NCI-H460 (cell line): ENCODE data around the gene SPTBN4. TPM values are rescaled to one million over a fixed set of nuclear protein-coding genes. Genes with fewer than 3 reads are reported as not detected.
A peak's percentile ranks its signal among the peaks of the same experiment; 100 is the strongest.
"Not testable (repeated sequence)": the region's sequence is repeated elsewhere in the genome, so short reads cannot be mapped to it uniquely, and the experiment has no call there.

Experiments used
- DNase-seq: peaks from one replicate; pipeline ENCODE4 v3.0.0-alpha.2; 2016; ENCODE audit warnings: low read depth; ENCODE audit errors: extremely low read depth
- total RNA-seq: library from RNA; depleted of rRNA; stranded (reverse); fragments of >200 nt; shearing (Covaris generic); gene quantifications from 2 replicates; pipeline ENCODE4 v1.2.3, GENCODE V29; 2014

Gene SPTBN4
- total RNA-seq, 1 experiment from 2014 or later, result 0.82 TPM

DNA sequence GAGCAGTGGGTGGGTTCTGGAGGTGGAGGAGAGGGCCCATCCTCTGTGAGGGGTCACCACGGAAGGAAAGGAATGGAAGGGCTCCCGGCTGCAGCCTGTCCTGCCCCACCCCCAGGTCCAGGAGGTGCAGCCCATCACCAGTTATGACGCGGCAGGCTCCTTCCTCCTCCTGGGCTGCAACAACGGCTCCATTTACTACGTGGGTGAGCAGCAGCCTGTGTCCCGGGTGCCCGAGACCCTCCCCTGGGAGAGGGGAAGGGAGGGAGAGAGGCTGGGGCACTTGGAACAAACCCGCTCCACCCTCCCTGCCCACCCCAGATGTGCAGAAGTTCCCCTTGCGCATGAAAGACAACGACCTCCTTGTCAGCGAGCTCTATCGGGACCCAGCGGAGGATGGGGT lies 116.5 kb downstream of the SPTBN4 start:
- no peak for DNase-seq

- DNase-seq, result no peak
Measured at GRCh38 chr19:40584007-40584406, 117.2 kb downstream of the SPTBN4 start.

DNA sequence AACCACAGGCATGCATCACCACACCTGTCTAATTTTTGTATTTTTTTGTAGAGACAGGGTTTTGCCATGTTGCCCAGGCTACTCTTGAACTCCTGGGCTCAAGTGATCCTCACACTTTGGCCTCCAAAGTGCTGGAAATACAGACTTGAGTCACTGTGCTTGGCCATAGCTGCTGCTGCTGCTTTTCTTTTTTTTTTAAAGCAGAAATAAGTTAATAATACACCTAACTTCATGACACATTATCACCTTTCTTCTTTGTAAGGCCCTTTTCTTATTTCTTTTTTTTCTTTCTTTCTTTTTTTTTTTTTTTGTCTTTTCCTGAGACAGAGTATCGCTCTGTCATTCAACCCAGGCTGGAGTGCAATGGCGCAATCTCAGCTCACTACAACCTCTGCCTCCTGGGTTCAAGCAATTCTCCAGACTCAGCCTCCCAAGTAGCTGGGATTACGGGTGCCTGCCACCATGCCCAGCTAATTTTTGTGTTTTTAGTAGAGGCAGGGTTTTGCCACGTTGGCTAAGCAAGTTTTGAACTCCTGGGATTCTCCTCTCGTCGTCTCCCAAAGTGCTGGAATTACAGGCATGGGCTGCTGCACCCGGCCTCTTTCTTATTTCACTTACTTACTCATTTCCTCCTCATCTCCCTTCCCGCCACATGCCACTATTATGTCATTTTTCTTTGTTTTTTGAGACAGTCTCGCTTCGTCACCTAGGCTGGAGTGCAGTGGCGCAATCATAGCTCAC lies 118.6 kb downstream of the SPTBN4 start:
- no peak for DNase-seq

DNA sequence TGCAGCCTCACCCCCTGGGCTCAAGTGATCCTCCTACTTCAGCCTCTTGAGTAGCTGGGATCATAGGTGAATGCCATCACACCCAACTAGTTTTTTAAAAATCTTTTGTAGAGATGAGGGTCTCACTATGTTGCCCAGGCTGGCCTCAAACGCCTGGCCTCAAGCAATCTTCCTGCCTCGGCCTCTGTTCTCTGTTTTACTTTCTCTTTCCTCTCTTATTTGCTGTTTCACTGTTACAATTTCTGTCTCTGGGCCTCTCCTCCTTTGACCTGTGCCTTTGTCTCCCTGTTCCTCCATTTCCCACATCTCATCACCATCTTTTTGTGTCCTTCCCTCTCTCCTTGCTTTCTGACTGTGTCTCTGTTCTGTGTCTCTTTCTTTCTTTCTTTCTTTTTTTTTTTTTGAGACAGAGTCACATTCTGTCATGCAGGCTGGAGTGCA lies 119.2 kb downstream of the SPTBN4 start:
- DNase-seq, result no peak

- no peak for DNase-seq
Measured at GRCh38 chr19:40586611-40587010, 119.8 kb downstream of the SPTBN4 start.

- no peak for DNase-seq
Measured at GRCh38 chr19:40588110-40588854, 121.5 kb downstream of the SPTBN4 start.

DNA sequence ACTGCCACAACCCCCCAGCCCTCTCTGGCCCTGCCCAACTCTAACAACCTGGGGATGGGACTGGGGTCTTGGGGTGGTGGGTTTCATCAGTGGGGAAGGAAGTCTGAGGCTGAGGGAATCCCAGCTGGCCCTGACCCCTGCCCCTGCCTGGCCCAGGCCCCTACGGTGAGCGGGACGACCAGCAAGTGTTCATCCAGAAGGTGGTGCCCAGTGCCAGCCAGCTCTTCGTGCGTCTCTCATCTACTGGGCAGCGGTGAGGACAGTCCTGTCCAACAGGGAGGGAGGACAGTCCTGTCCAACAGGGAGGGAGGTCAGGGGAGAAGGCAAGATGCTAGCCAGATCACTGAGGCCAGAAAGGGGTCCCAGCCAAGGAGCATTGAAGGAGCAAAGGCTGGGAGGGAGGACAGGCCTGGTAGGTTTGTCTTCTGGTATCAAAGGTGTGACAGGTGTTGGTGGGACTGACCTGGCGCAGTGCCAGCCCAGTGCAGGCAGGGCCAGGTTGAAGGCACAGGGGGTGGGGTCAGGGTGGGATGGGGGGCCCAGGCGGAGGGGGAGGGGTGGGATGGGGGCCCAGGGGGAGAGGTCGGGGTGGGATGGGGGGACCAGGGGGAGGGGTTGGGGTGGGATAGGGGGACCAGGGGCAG lies 122.2 kb downstream of the SPTBN4 start:
- no peak for DNase-seq

- no peak for DNase-seq
Measured at GRCh38 chr19:40589591-40590429, 123.0 kb downstream of the SPTBN4 start.

DNA sequence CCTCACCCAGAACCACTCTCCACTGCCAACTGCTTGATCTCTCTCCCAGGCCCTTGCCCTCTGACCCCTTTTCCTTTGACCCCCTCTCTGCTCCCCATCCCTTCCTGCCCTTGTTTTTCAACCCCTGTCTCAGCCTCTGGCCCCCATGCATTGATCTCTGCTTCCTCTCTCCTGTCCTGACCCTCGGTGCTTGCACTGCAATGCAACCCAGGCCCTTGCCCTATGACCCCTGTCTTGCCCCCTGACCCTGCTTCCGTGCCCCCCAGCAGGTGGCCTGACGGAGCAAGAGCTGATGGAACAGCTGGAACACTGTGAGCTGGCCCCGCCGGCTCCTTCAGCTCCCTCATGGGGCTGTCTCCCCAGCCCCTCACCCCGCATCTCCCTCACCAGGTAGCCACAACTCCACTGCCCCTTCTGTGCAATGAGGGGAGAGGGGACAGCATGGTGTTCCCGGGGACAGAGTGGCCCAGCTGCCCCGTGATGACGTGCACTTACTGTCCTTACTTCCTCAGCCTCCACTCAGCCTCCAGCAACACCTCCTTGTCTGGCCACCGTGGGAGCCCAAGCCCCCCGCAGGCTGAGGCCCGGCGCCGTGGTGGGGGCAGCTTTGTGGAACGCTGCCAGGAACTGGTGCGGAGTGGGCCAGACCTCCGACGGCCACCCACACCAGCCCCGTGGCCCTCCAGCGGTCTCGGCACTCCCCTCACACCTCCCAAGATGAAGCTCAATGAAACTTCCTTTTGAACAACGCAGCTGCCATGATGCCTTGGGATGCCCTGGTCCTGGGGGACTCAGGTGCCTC lies 123.9 kb downstream of the SPTBN4 start:
- DNase-seq, result no peak

DNA sequence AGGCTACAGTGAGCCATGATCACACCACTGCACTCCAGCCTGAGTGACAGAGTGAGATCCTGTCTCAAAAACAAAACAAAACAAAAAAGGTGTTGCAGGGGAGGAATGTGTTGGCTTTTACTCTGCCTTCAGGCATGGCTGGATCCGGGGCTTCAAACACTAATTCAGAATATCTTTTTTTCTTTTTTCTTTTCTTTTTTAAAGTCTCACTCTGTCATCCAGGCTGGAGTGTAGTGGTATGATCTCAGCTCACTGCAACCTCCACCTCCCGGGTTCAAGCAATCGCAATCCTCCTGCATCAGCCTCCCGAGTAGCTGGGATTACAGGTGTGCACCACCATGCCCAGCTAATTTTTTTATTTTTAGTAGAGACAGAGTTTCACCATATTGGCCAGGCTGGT lies 124.9 kb downstream of the SPTBN4 start:
- not testable (repeated sequence) for DNase-seq

GRCh38 chr19:40592170-40592569 lies 125.4 kb downstream of the SPTBN4 start:
- no peak for DNase-seq

GRCh38 chr19:40594255-40594654 lies 127.5 kb downstream of the SPTBN4 start:
- DNase-seq, result no peak

DNA sequence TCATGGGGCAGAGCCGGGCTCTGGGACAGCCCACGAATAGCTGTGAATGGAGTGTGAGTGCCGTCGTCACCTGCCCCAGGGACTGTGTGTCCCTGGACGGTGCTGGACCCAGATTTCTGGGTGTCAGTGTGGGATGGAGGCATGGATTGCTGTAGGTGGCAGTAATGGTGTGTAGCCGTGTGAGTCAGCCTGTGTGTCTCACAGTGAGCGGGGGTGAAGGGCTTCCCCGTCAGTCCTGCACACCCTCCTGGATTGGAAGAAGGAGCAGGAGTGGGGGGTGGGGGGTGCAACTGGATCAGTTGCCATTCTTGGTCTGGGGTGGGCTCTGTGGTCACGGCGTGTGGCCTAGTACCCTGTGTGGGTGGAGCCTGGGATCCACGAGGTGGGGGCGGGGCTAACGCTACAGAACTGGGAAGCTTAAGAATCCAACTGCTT lies 127.9 kb downstream of the SPTBN4 start:
- DNase-seq, result no peak

DNA sequence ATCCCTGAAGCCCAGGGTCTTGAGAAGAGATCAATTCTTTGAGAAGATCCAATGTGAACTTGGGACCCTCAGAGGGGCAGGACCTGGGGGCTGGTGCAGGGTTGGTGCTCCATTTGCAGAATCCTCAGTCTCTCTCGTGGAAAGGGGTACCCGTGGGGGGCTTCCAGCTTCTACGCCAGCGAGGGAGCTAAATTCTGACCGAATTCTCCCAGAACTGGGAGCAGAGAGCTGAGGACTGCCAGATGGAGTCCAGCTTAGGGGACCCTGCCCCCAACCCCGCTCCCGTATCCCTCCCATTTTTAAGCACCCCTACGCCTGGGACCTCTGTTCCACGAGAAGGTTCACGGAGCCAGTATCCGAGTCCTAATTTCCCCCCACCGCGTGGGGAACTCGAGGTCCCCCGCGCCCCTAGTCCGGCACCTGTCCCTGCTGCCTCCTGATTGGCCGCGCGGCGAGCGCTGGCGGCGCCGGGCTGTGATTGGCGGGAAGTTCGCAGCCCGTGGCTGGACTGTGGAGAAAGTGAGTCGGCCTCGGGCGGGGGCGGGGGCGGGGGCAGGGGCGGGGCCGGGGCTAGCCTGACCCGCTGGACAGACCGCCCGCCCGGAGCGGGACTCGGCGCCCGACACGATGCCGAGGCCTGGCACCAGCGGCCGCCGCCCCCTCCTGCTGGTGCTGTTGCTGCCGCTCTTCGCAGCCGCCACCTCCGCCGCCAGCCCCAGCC lies 130.0 kb downstream of the SPTBN4 start:
- DNase-seq, result peak; percentile 57

GRCh38 chr19:40597329-40597838 lies 130.6 kb downstream of the SPTBN4 start:
- DNase-seq, result no peak

DNA sequence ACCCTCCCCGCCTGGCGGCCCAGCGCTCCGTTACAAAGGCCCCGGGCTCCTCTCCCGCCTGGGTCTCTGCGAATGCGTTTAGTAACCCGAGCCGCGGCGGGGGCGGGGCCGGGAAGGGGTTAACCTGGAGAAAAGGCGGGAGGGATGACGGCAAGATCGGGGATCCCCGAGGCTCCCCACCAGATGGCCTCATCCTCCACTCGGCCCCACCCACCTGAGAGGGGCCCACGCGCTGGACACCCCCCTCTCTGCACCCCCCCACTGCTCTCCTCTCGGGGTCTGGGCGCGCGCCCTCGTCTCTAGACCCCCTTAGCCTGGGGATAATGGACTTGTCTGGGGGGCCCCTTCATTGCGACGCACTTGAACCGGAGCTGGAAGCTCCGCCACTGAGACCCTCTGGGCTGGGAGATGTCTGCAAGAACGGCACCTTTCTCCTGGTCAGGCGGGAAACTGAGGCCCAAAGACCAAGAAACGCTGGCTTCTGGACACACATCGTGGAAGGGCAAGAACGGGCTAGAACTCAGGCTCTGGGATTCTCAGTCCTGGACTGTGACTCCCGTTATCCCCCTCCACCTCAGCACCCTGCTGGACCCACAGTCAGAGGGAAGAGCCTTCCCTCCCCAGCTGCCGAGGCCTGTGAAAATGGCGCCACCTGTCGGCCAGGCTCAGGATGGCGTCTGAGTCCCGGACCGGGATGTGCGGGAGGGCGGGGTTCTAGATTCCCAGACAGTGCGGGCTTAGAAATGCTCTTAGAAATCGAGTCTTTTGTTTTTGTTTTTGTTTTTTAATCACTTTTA lies 131.5 kb downstream of the SPTBN4 start:
- peak; percentile 81 for DNase-seq

DNA sequence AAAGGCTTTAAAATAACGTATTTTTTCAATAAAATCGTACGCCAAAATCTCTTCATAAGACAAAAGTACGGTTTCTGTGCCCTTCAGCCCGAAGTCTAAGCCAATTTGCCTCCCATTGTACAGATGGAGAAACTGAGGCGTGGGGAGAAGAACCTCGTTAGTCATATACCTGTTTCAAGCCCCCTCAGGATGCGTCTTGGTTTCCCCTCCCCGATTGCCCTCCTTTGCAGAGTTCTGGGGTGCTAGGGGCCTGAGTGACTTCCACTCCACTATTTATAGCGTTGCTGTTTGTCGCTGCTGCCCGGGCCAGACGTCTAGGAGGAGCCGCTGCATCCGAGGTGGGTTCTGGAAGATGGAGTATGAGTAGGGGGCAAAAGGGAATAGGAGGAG lies 132.1 kb downstream of the SPTBN4 start:
- no peak for DNase-seq

GRCh38 chr19:40599331-40599901 lies 132.6 kb downstream of the SPTBN4 start:
- no peak for DNase-seq
